AG04450 (cell line): ENCODE measurements around the gene RBM4. TPM values are rescaled to one million over a fixed set of nuclear protein-coding genes. Genes with fewer than 3 reads are reported as not detected.
"Not testable (repeated sequence)": the region's sequence is repeated elsewhere in the genome, so short reads cannot be mapped to it uniquely, and the experiment has no call there.

Experiments used
- CTCF ChIA-PET: fragments of 300-600, 350-600 bp; formaldehyde crosslinking; extraction: SDS; loops from one replicate; lab custom pipeline; 2022; ENCODE audit warnings: antibody characterized with exemption, inconsistent platforms; lab: Charles Lee
- POLR2A ChIA-PET: fragments of 350-600 bp; formaldehyde crosslinking; extraction: SDS; loops from one replicate; lab custom pipeline; 2021; ENCODE audit warnings: antibody characterized with exemption, inconsistent platforms; lab: Yijun Ruan, JAX
- DNase-seq: peaks from one replicate; pipeline ENCODE4 v3.0.0-alpha.2; 2011; ENCODE audit warnings: low read depth, low spot score
- H3K27ac ChIP-seq: one replicate; pipeline ENCODE4 v1.5.1; 2012; ENCODE audit warnings: low read depth, low read length, control low read depth
- H3K27me3 ChIP-seq: one replicate; pipeline ENCODE4 v1.6.0; 2012; ENCODE audit warnings: low read length; ENCODE audit not compliant: control insufficient read depth, insufficient read depth
- H3K4me3 ChIP-seq: 2 replicates; pipeline ENCODE4 v1.5.1; 2011; ENCODE audit warnings: mild to moderate bottlenecking, low read depth, low read length, control low read depth
- H3K9me3 ChIP-seq: 2 replicates; pipeline ENCODE4 v1.5.1; 2012; ENCODE audit warnings: low read length; ENCODE audit not compliant: control insufficient read depth, insufficient read depth
- polyA plus RNA-seq: library from polyadenylated mRNA; depleted of rRNA; stranded (reverse); fragments of >200 nt; gene quantifications from 2 replicates; pipeline ENCODE4 v1.2.3, GENCODE V29; 2011
- TF ChIP-seq, protein P1 (sequence below): IDR thresholded peaks from 2 replicates; pipeline ENCODE4 v1.5.1; 2011; ENCODE audit warnings: low read depth, low read length, control low read depth, inconsistent platforms

The RBM4 gene
- polyA plus RNA-seq, 1 experiment, result 272 TPM

DNA sequence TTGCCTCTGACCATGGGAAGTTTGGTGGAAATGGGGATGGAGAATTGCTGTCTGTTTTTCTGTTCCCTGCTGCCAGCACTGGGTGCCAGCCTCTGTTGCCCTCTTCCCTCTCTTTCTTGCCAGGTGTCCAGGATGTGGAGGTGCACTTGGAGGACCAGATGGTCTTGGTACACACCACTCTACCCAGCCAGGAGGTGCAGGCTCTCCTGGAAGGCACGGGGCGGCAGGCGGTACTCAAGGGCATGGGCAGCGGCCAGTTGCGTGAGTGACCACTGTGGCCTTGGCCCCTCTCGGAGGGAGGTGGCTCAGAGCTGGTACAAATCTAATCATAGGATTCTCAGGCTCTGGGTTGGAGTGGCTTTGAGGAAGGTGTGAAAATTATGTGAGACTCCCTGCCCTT lies 39.5 kb upstream of the RBM4 start:
- no peak for DNase-seq
- no peaks in the 10 kb centered on the region for H3K27me3 ChIP-seq
- no peak overlapping the region for H3K27ac ChIP-seq
- H3K4me3 ChIP-seq, result no peak overlapping the region
- ChIA-PET CTCF (no interaction called here), POLR2A (no interaction called here)
- H3K9me3 ChIP-seq, result no peaks in the 10 kb centered on the region
- TF ChIP-seq, protein P1, sequence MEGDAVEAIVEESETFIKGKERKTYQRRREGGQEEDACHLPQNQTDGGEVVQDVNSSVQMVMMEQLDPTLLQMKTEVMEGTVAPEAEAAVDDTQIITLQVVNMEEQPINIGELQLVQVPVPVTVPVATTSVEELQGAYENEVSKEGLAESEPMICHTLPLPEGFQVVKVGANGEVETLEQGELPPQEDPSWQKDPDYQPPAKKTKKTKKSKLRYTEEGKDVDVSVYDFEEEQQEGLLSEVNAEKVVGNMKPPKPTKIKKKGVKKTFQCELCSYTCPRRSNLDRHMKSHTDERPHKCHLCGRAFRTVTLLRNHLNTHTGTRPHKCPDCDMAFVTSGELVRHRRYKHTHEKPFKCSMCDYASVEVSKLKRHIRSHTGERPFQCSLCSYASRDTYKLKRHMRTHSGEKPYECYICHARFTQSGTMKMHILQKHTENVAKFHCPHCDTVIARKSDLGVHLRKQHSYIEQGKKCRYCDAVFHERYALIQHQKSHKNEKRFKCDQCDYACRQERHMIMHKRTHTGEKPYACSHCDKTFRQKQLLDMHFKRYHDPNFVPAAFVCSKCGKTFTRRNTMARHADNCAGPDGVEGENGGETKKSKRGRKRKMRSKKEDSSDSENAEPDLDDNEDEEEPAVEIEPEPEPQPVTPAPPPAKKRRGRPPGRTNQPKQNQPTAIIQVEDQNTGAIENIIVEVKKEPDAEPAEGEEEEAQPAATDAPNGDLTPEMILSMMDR, result no peak

DNA sequence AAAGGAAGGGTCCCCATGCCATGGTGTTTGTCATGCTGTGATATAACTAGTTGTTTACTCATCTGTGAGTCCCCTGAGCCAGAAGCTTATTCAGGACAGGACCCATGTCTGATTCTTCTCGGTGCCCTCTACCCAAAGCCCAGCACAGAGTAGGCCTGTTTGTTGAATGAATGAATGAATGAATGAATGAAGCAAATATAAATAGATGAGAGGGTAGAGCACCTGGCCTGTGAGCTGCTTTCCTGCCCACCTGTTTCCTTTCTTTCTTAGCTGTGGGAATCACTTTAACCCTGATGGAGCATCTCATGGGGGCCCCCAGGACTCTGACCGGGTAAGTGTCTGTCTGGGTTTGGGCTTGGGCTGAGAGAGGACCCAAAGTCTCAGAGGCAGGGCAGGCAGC lies 38.3 kb upstream of the RBM4 start:
- ChIA-PET POLR2A (no interaction called here), CTCF (no interaction called here)
- TF ChIP-seq, protein P1, result no peak
- Histone ChIP-seq H3K4me3 (no peak overlapping the region), H3K27ac (no peak overlapping the region), H3K27me3 (no peaks in the 10 kb centered on the region), H3K9me3 (no peaks in the 10 kb centered on the region)
- no peak for DNase-seq

DNA sequence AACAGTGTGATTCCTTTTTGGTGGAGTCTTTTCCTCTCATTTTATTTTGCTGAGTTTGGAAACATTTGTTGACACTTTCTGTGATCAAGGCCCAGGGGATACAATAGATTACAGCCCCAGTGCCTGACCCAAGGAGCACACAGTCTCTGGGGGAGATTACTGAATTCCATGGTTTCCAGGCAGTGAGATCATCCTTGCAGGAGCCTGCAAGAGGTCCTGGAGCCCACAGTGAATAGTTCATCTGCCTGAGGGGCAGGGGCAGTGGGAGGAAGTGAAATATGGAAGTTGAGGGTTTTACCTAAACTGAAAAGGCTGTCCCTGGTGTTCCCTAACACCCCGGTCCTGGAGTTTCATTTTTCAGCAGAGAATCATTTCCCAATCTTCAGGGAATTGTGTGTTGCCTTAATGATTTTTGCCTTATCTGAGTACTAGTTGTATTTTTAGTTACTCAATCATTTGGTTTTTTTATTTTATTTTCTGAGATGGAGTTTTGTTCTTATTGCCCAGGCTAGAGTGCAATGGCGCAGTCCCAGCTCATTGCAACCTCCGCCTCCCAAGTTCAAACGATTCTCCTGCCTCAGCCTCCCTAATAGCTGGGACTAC lies 37.8 kb upstream of the RBM4 start:
- DNase-seq, result no peak
- Histone ChIP-seq H3K4me3 (no peak overlapping the region), H3K27me3 (no peaks in the 10 kb centered on the region), H3K27ac (no peak overlapping the region), H3K9me3 (no peaks in the 10 kb centered on the region)
- CTCF ChIA-PET, result no interaction called here
- TF ChIP-seq, protein P1, result no peak
- POLR2A ChIA-PET, result no interaction called here

- Histone ChIP-seq H3K27ac (no peak overlapping the region), H3K27me3 (no peaks in the 10 kb centered on the region), H3K9me3 (no peaks in the 10 kb centered on the region), H3K4me3 (no peak overlapping the region)
- CTCF ChIA-PET, result no interaction called here
- POLR2A ChIA-PET, result no interaction called here
- DNase-seq, result no peak
- TF ChIP-seq, protein P1, result no peak
Observed at GRCh38 chr11:66603072-66603471, 35.4 kb upstream of the RBM4 start.

DNA sequence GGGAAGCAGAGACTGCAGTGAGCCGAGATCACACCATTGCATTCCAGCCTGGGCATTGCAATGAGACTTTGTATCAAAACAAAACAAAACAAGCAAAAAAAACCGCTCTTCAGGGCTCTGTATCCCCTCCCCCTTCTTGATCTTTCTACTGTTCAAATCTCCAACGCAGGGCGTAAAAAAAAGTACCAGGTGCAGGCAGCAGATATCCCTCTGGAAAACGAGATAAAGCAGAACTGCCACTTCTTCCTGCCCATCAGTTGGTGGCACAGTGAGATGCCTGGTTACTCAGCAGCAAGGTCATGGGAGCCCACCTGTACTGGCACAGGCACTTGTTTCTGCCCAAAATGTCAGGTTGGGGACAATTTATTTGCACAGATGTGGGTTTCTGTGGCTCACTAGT lies 34.3 kb upstream of the RBM4 start:
- ChIA-PET POLR2A (no interaction called here), CTCF (no interaction called here)
- Histone ChIP-seq H3K9me3 (no peaks in the 10 kb centered on the region), H3K27ac (no peak overlapping the region), H3K27me3 (no peaks in the 10 kb centered on the region), H3K4me3 (no peak overlapping the region)
- no peak for DNase-seq
- TF ChIP-seq, protein P1, result no peak

DNA sequence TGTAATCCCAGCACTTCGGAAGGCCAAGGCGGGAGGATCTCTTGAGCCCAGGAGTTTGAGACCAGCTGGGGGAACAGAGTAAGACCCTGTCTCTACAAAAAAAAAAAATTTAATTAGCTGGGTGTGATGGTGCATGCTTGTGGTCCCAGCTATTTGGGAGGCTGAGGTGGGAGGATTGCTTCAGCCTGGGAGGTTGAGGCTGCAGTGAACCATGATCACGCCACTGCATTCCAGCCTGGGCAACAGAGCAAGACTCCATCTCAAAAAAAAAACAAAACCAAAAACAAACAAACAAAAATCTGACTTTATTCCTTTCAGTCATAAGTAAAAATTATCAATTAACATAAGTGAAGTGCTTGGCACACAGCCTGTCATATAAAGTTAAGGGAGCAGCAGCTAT lies 31.9 kb upstream of the RBM4 start:
- H3K9me3 ChIP-seq, H3K4me3 ChIP-seq, DNase-seq, H3K27me3 ChIP-seq: not testable (repeated sequence)
- POLR2A ChIA-PET, result interaction anchor here (0.6 to 1.5 kb wide), 3 partner anchors 10 to 57 kb away, joined by 3 to 7 read pairs (median 6); partner anchors contain the start of gene RBM14
- H3K27ac ChIP-seq, result peak overlapping the region; percentile 81
- CTCF ChIA-PET, result interaction anchor here (0.6 kb wide), 1 partner anchor 932 kb away, joined by 6 read pairs; no protein-coding TSS in a partner anchor
